Transverse colon (tissue), 3 donors: ENCODE measurements around the gene PTBP1.

Experiments used
- POLR2A ChIP-seq: fragments of 450-650 bp; IDR thresholded peaks from one replicate; pipeline ENCODE4 v1.6.1; 2016; ENCODE audit warnings: antibody characterized with exemption, mild to moderate bottlenecking, moderate library complexity
- POLR2AphosphoS5 ChIP-seq, 3 donors: sonication (generic); formaldehyde crosslinking; IDR thresholded peaks; one replicate each; pipeline ENCODE4 v1.6.1; 2016; ENCODE audit warnings: antibody characterized with exemption in 3 of 3

DNA sequence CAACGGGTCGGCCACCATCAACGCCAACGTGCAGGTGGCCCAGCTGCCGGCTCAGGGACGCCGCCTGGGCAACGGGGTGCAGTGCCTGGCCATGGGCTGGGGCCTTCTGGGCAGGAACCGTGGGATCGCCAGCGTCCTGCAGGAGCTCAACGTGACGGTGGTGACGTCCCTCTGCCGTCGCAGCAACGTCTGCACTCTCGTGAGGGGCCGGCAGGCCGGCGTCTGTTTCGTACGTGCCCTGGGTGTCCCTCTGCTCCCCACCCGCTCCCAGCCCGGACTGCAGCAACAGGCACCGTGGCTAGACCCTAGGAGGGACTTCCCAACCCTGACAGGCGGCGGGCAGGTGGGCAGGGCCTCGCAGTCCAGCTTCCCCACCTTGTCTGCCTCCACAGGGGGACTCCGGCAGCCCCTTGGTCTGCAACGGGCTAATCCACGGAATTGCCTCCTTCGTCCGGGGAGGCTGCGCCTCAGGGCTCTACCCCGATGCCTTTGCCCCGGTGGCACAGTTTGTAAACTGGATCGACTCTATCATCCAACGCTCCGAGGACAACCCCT is 58.4 kb downstream of the PTBP1 start:
- TF ChIP-seq POLR2AphosphoS5 (IDR thresholded peaks at IDR 0.05) (no peak), POLR2A (no peak)
